Measurements from ENCODE around the gene CFAP90.

Gene CFAP90

GRCh38 chr5:7850395-7851239, at the start of gene CFAP90:
TSS of gene CFAP90 (minus strand) at chr5:7851133. CDS start at chr5:7851021, 112 bp downstream.
- peak; percentile 17 for DNase-seq

- peak; percentile 41 for DNase-seq
Observed at GRCh38 chr5:7897014-7897600, 46.2 kb upstream of the CFAP90 start.

- no peak for DNase-seq
Observed at GRCh38 chr5:7894860-7895259, 43.9 kb upstream of the CFAP90 start.

- DNase-seq, result no peak
Observed at GRCh38 chr5:7894439-7894838, 43.5 kb upstream of the CFAP90 start.

GRCh38 chr5:7888901-7889300, 38.0 kb upstream of the CFAP90 start:
- DNase-seq, result no peak

GRCh38 chr5:7886849-7887475, 36.0 kb upstream of the CFAP90 start:
- peak; percentile 80 for DNase-seq

- DNase-seq, result no peak
Observed at GRCh38 chr5:7884491-7885267, 33.7 kb upstream of the CFAP90 start.

- no peak for DNase-seq
Observed at GRCh38 chr5:7882926-7883325, 32.0 kb upstream of the CFAP90 start.

- DNase-seq, result no peak
Observed at GRCh38 chr5:7881816-7882215, 30.9 kb upstream of the CFAP90 start.

GRCh38 chr5:7881091-7881490, 30.2 kb upstream of the CFAP90 start:
- no peak for DNase-seq

GRCh38 chr5:7878381-7878873, 27.5 kb upstream of the CFAP90 start:
- DNase-seq, result no peak

- no peak for DNase-seq
Observed at GRCh38 chr5:7877851-7878250, 26.9 kb upstream of the CFAP90 start.

GRCh38 chr5:7876867-7877266, 25.9 kb upstream of the CFAP90 start:
- no peak for DNase-seq

GRCh38 chr5:7875151-7875550, 24.2 kb upstream of the CFAP90 start:
- no peak for DNase-seq

GRCh38 chr5:7874639-7875038, 23.7 kb upstream of the CFAP90 start:
- DNase-seq, result no peak

- no peak for DNase-seq
Observed at GRCh38 chr5:7873216-7873615, 22.3 kb upstream of the CFAP90 start.

GRCh38 chr5:7872517-7873130, 21.7 kb upstream of the CFAP90 start:
- no peak for DNase-seq

GRCh38 chr5:7871653-7872052, 20.7 kb upstream of the CFAP90 start:
- DNase-seq, result no peak

- DNase-seq, result no peak
Observed at GRCh38 chr5:7869474-7870136, 18.7 kb upstream of the CFAP90 start.

- peak; percentile 94 for DNase-seq
Observed at GRCh38 chr5:7868773-7869473, 18.0 kb upstream of the CFAP90 start, which contains the start of the genes FASTKD3 and MTRR. TSS of gene FASTKD3 (minus strand) at chr5:7869031. CDS start at chr5:7868083, 948 bp downstream. TSS of gene MTRR (plus strand) at chr5:7869148. CDS start at chr5:7870795, 1,647 bp downstream.

- no peak for DNase-seq
Observed at GRCh38 chr5:7868427-7868772, 17.5 kb upstream of the CFAP90 start.
